AG09309 (cell line): ENCODE data around the gene CTTNBP2.

Source experiments
- DNase-seq: peaks from one replicate; pipeline ENCODE4 v3.0.0-alpha.2; 2010; ENCODE audit warnings: low read depth
- H3K4me3 ChIP-seq: 2 replicates; pipeline ENCODE4 v1.5.1; 2011; ENCODE audit warnings: mild to moderate bottlenecking, low read depth, low read length, moderate library complexity; ENCODE audit not compliant: control insufficient read depth
- TF ChIP-seq, protein P1 (sequence below): IDR thresholded peaks from 2 replicates; pipeline ENCODE4 v1.5.1; 2011; ENCODE audit warnings: mild to moderate bottlenecking, low read depth, low read length, inconsistent platforms; ENCODE audit not compliant: insufficient read depth, control insufficient read depth; ENCODE audit errors: missing control alignments

The CTTNBP2 gene

DNA sequence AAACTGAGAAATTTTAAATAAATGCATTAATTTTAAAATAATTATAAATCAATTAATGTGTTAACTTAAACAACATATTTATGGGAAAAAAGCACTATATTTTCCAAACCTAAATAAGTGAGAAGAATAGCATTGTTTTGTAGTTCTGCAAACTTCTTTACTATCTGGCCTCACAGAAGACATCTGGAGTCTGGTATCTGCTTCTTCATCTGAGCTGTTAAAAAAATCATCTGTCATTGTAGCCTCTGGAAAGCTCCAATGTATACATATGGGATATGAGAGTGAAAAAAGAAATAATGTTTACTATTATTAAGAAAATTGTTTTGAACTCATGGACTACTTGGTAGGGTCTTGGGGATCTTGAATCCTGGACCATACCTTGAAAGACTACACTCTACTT lies 32.2 kb downstream of the CTTNBP2 start:
- H3K4me3 ChIP-seq = no peak overlapping the region
- TF ChIP-seq, protein P1, sequence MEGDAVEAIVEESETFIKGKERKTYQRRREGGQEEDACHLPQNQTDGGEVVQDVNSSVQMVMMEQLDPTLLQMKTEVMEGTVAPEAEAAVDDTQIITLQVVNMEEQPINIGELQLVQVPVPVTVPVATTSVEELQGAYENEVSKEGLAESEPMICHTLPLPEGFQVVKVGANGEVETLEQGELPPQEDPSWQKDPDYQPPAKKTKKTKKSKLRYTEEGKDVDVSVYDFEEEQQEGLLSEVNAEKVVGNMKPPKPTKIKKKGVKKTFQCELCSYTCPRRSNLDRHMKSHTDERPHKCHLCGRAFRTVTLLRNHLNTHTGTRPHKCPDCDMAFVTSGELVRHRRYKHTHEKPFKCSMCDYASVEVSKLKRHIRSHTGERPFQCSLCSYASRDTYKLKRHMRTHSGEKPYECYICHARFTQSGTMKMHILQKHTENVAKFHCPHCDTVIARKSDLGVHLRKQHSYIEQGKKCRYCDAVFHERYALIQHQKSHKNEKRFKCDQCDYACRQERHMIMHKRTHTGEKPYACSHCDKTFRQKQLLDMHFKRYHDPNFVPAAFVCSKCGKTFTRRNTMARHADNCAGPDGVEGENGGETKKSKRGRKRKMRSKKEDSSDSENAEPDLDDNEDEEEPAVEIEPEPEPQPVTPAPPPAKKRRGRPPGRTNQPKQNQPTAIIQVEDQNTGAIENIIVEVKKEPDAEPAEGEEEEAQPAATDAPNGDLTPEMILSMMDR = no peak
- no peak for DNase-seq

DNA sequence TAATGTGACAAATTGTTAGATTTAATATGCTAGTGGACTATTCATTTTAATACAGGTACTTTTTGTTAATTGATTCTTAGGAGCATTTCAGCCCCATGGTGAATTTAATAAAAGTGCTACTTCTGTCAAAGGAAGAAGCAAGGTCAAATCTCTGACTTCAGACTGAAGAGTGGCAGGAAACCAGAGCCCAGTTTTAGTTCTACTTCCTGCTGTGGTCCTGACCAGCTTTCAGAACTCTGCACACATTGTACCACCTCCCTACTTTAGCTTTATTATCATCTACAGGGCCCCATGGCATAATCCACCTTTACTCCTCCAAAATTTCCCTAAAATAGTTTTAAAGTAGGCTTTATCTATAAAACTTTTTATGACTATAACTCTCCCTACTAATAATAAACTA lies 33.7 kb downstream of the CTTNBP2 start:
- H3K4me3 ChIP-seq = no peak overlapping the region
- DNase-seq = no peak
- TF ChIP-seq, protein P1 = no peak

DNA sequence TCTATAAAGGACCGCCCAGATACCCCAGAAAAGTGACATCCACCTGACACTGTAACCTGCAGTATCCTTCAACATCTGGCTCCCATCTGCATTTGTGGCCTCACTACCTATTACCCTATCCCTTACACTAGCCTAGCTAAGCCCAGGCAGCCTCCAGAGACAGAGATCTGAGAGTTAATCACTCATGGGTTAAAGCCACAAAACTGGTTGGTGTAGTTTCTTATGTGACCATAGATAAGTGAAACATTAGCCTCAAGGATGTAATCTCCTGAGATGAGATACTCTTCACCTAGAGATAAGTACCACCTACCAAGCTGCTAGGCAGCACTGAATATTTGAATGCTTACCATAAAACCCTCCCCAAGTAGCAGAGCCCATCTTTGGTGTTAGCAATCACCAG lies 35.4 kb downstream of the CTTNBP2 start:
- no peak for DNase-seq
- TF ChIP-seq, protein P1 = no peak
- no peak overlapping the region for H3K4me3 ChIP-seq

DNA sequence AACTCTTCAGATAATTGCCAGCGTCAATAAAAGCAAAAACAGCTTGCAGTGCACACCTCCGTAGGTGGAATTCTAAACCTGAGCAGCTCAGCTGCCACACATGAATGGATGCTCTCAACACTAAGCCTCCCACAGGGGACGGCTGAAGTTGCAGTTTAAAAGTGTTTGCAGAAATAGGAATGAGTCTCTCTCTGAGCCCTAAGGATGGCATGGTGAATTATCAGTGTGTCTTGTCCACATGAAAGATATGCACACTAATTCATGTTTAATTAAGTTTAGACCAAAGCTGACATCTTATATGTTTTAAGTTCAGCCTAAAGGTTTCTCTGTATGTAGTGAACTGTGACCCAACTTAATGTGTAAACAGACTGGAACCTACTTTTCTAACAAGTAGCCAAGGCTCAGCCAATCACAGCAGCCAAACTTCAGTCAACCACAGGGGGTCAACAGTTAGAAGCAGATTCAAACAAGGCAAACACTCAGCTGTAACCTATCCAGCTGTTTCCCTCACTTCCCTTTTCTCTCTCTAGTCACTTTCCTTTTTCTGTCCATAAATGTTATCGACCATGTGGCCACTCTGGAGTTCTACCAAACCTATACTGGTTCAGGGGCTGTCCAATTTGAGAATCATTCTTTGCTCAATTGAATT lies 38.1 kb downstream of the CTTNBP2 start:
- H3K4me3 ChIP-seq = no peak overlapping the region
- DNase-seq = no peak
- TF ChIP-seq, protein P1 = no peak

DNA sequence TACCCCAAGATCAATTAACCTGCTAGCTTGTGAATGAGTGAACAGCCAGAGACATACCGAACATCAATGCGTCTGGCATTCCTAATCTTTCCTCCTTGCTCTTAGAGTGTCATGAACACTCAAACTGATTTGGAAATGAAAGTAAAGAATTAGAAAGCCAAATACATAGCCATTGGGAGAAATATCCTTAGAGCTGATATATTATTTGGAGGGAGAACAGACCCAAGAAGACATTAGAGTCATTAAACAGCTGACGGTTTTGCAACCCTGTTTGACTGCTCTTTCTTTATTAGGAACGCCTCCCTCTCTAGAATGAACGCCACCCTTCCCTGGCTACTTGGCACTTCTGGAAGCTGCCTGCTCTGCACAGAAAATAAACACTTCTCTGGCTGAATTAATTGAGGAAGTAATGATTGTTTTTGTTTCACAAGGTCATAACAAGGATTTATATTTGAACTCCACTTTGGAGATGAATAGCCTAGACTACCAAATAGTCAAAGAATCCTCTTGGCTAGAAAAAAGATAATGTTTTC lies 42.8 kb downstream of the CTTNBP2 start:
- no peak overlapping the region for H3K4me3 ChIP-seq
- DNase-seq = no peak
- TF ChIP-seq, protein P1 = no peak

DNA sequence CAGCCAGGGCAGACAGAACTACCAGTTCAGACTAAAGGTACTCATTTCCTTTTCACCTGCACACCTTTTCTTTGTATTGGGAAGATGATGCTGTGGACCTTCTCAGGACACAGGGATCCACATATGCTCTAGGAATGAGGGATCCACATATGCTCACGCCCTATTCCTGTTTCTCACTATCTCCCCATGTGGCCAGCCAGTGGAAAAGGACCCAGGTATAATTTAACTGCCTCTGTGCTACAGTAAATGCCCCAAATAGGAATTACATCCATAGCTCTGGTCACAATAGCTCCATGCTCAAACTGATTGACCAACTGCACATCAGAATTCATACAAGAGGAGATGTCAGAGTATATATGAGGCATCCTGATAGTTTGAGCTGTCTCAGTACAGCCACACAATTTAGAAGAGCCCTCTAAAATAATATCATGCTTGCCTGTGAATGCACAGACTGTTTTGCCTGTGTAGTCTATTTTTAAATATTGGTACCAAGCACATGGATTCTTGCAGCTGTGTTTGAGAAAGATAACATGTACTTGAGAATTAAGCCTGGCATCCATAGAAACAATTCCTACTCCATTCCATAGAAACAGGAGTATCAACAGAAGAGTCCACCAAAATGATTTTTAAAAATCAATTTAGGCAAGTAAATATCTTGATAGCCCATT lies 43.7 kb downstream of the CTTNBP2 start:
- TF ChIP-seq, protein P1 = no peak
- DNase-seq = no peak
- no peak overlapping the region for H3K4me3 ChIP-seq
